Testis (tissue), 2 donors: ENCODE data around the gene ATP6V0A4.

Experiments used
- CTCF ChIP-seq, 3 experiments: fragments of 450-650 bp in 2 of 3; fragments of 200-600 bp in 1 of 3; sonication (generic) in 1 of 3; IDR thresholded peaks; one replicate each; pipeline ENCODE4 v1.5.1; 2016 to 2019; ENCODE audit warnings: antibody characterized with exemption in 3 of 3, mild to moderate bottlenecking in 2 of 3, moderate library complexity in 1 of 3
- POLR2A ChIP-seq: fragments of 450-650 bp; IDR thresholded peaks from one replicate; pipeline ENCODE4 v1.6.1; 2017; ENCODE audit warnings: antibody characterized with exemption, mild to moderate bottlenecking, moderate library complexity

- no peak for TF ChIP-seq CTCF (IDR thresholded peaks at IDR 0.05)
- no peak for TF ChIP-seq POLR2A
These were observed 3.3 kb upstream of the ATP6V0A4 start for GRCh38 chr7:138801256-138801655.
